Ureter (tissue), 1 donor: Measurements from ENCODE around the gene USP36. TPM values are rescaled to one million over a fixed set of nuclear protein-coding genes. Genes with fewer than 3 reads are reported as not detected.

Experiments used
- DNase-seq: peaks from one replicate; pipeline ENCODE4 v3.0.0-alpha.2; 2020; ENCODE audit warnings: low spot score
- total RNA-seq: library from RNA; stranded (reverse); gene quantifications from one replicate; pipeline ENCODE4 v1.2.4, GENCODE V29; 2023
- donor health status: DM: yes; HTN: yes; CAD: no.

Gene USP36
- total RNA-seq, 1 donor from 2014 or later = 92.0 TPM

- DNase-seq = no peak
These were observed 24.9 kb downstream of the USP36 start for GRCh38 chr17:78815696-78816095.

GRCh38 chr17:78812855-78813254 is 27.8 kb downstream of the USP36 start:
- no peak for DNase-seq

GRCh38 chr17:78808163-78808562 is 32.5 kb downstream of the USP36 start:
- DNase-seq = no peak

- no peak for DNase-seq
These were observed 34.2 kb downstream of the USP36 start for GRCh38 chr17:78806451-78806850.

- DNase-seq = no peak
These were observed 35.3 kb downstream of the USP36 start for GRCh38 chr17:78805301-78805700.

- no peak for DNase-seq
These were observed 35.8 kb downstream of the USP36 start for GRCh38 chr17:78804777-78805176.

- DNase-seq = no peak
These were observed 37.3 kb downstream of the USP36 start for GRCh38 chr17:78803186-78803845.

GRCh38 chr17:78802459-78802858 is 38.2 kb downstream of the USP36 start:
- DNase-seq = no peak

GRCh38 chr17:78802008-78802407 is 38.6 kb downstream of the USP36 start:
- DNase-seq = no peak

- DNase-seq = no peak
These were observed 40.3 kb downstream of the USP36 start for GRCh38 chr17:78800132-78800931.

- no peak for DNase-seq
These were observed 41.7 kb downstream of the USP36 start for GRCh38 chr17:78798695-78799559.

- DNase-seq = no peak
These were observed 42.7 kb downstream of the USP36 start for GRCh38 chr17:78797691-78798585.

- DNase-seq = no peak
These were observed 43.4 kb downstream of the USP36 start for GRCh38 chr17:78797213-78797612.

GRCh38 chr17:78796517-78796900 is 44.1 kb downstream of the USP36 start:
- no peak for DNase-seq

- no peak for DNase-seq
These were observed 44.6 kb downstream of the USP36 start for GRCh38 chr17:78795861-78796516.

- no peak for DNase-seq
These were observed 45.6 kb downstream of the USP36 start for GRCh38 chr17:78794864-78795640.

- no peak for DNase-seq
These were observed 46.2 kb downstream of the USP36 start for GRCh38 chr17:78794399-78794798.

- DNase-seq = no peak
These were observed 46.6 kb downstream of the USP36 start for GRCh38 chr17:78793968-78794367.

- no peak for DNase-seq
These were observed 47.2 kb downstream of the USP36 start for GRCh38 chr17:78793415-78793814.
